SK-N-SH treated with all-trans-retinoic acid at 6 μM for 48 hours (cell line): ENCODE data around the gene FHIT.

ENCODE experiments used
- ARNTL ChIP-seq: fragments of 450-650 bp; formaldehyde crosslinking; IDR thresholded peaks from 2 replicates; pipeline ENCODE4 v1.5.0; 2020; ENCODE audit warnings: low read depth, mild to moderate bottlenecking, moderate library complexity, borderline replicate concordance
- CSDC2 ChIP-seq: fragments of 250-450 bp; sonication (Bioruptor Pico); IDR thresholded peaks from 2 replicates; pipeline ENCODE4 v1.5.0; 2020; ENCODE audit warnings: mild to moderate bottlenecking, moderate library complexity
- ESRRG ChIP-seq: fragments of 250-450 bp; sonication (Bioruptor Pico); IDR thresholded peaks from 2 replicates; pipeline ENCODE4 v1.6.1; 2021; ENCODE audit warnings: mild to moderate bottlenecking
- OSR1 ChIP-seq: fragments of 250-450 bp; sonication (Bioruptor Pico); IDR thresholded peaks from 2 replicates; pipeline ENCODE4 v1.8.0; 2022; ENCODE audit warnings: moderate library complexity, mild to moderate bottlenecking, inconsistent platforms
- POU6F1 ChIP-seq: fragments of 250-450 bp; sonication (Bioruptor Pico); IDR thresholded peaks from 2 replicates; pipeline ENCODE4 v1.8.0; 2021; ENCODE audit warnings: low read depth, mild to moderate bottlenecking, moderate library complexity, borderline replicate concordance
- RARB ChIP-seq: fragments of 250-450 bp; sonication (Bioruptor Pico); IDR thresholded peaks from 2 replicates; pipeline ENCODE4 v1.8.0; 2021; ENCODE audit warnings: mild to moderate bottlenecking, moderate library complexity
- TOX ChIP-seq: fragments of 250-450 bp; sonication (Bioruptor Pico); IDR thresholded peaks from 2 replicates; pipeline ENCODE4 v1.8.0; 2021; ENCODE audit warnings: mild to moderate bottlenecking, moderate library complexity, borderline replicate concordance
- TSHZ2 ChIP-seq: fragments of 250-450 bp; sonication (Bioruptor Pico); IDR thresholded peaks from 2 replicates; pipeline ENCODE4 v1.5.0; 2020; ENCODE audit warnings: mild to moderate bottlenecking, moderate library complexity
- ZNF8 ChIP-seq: fragments of 450-650 bp; formaldehyde crosslinking; IDR thresholded peaks from 2 replicates; pipeline ENCODE4 v1.5.0; 2020; ENCODE audit warnings: mild to moderate bottlenecking, moderate library complexity

- no peak for TF ChIP-seq ESRRG (CRISPR knock-in tag)
- no peak for TF ChIP-seq RARB
- no peak for TF ChIP-seq CSDC2 (CRISPR knock-in tag)
- TF ChIP-seq OSR1, result no peak
- TF ChIP-seq TSHZ2 (CRISPR knock-in tag), result no peak
- TF ChIP-seq ARNTL (CRISPR knock-in tag), result no peak
- TF ChIP-seq TOX (CRISPR knock-in tag), result no peak
- TF ChIP-seq POU6F1, result no peak
- TF ChIP-seq ZNF8 (CRISPR knock-in tag), result no peak
Measured at GRCh38 chr3:59981377-59981776, 1269.9 kb downstream of the FHIT start.
